HEK293 (cell line): ENCODE data around the gene CHST1.

ENCODE experiments used
- CTCF ChIP-seq: fragments of 450-650 bp; formaldehyde crosslinking; IDR thresholded peaks from 2 replicates; pipeline ENCODE4 v1.5.1; 2016; ENCODE audit warnings: missing biosample characterization, missing genetic modification characterization
- KLF9 ChIP-seq: fragments of 450-650 bp; formaldehyde crosslinking; IDR thresholded peaks from 2 replicates; pipeline ENCODE4 v1.5.1; 2016; ENCODE audit warnings: missing biosample characterization, missing genetic modification characterization, low read depth
- REST ChIP-seq: fragments of 450-650 bp; formaldehyde crosslinking; IDR thresholded peaks from 2 replicates; pipeline ENCODE4 v1.5.1; 2016; ENCODE audit warnings: missing biosample characterization, missing genetic modification characterization
- SALL2 ChIP-seq: fragments of 450-650 bp; formaldehyde crosslinking; IDR thresholded peaks from 2 replicates; pipeline ENCODE4 v1.5.0; 2017; ENCODE audit warnings: missing biosample characterization, mild to moderate bottlenecking, missing genetic modification characterization, borderline replicate concordance
- SP2 ChIP-seq: fragments of 450-650 bp; formaldehyde crosslinking; IDR thresholded peaks from 2 replicates; pipeline ENCODE4 v1.5.1; 2016; ENCODE audit warnings: missing biosample characterization, missing genetic modification characterization
- ZBTB49 ChIP-seq: fragments of 450-650 bp; formaldehyde crosslinking; IDR thresholded peaks from 2 replicates; pipeline ENCODE4 v1.5.1; 2016; ENCODE audit warnings: missing biosample characterization, missing genetic modification characterization, low read depth
- ZNF302 ChIP-seq: fragments of 450-650 bp; formaldehyde crosslinking; IDR thresholded peaks from 2 replicates; pipeline ENCODE4 v1.5.1; 2016; ENCODE audit warnings: missing biosample characterization, missing genetic modification characterization, low read depth
- ZNF677 ChIP-seq: fragments of 450-650 bp; IDR thresholded peaks from 2 replicates; pipeline ENCODE4 v1.5.0; 2018; ENCODE audit warnings: missing biosample characterization, mild to moderate bottlenecking, missing genetic modification characterization, moderate library complexity

- no peak for TF ChIP-seq ZNF677 (tag by site-specific recombination)
- no peak for TF ChIP-seq CTCF (tag by site-specific recombination)
- TF ChIP-seq KLF9: no peak
- TF ChIP-seq SALL2: no peak
- no peak for TF ChIP-seq ZNF302 (tag by site-specific recombination)
- TF ChIP-seq SP2 (tag by site-specific recombination): no peak
- TF ChIP-seq REST (tag by site-specific recombination): no peak
- TF ChIP-seq ZBTB49 (tag by site-specific recombination): no peak
Measured at GRCh38 chr11:45607995-45608394, 57.4 kb downstream of the CHST1 start.
